Activated CD8-positive, alpha-beta memory T cell treated with anti-CD3 and anti-CD28 coated beads, Interleukin-2, amount 50 U/mL, for 4 hours (primary cell): ENCODE results near the gene LRP1B.

Source experiments
- DNase-seq: peaks from one replicate; pipeline ENCODE4 v3.0.0-alpha.2; 2020

Gene LRP1B

GRCh38 chr2:140273408-140273807 lies 1857.4 kb downstream of the LRP1B start:
- no peak for DNase-seq

DNA sequence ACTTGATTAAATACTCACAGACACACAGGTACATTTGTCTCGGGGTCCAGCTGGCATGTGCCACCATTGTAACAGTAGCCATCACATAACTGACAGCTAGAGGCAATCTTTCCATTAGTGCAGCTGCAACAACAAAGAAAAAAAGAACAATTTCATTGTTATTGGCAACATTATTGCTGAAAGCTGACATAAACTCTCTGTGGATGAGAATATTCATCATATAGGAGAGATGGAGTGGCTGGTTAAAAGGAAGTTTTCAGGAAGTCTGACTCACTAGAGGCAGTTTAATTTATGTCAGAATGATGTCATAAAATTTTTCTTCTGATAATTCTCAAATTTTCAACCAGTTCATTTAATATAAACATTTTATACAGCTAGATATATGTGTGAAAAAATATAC lies 1860.6 kb downstream of the LRP1B start:
- DNase-seq: no peak

- DNase-seq: no peak
These were observed 1861.8 kb downstream of the LRP1B start for GRCh38 chr2:140269000-140269399.

- DNase-seq: no peak
These were observed 1867.9 kb downstream of the LRP1B start for GRCh38 chr2:140262908-140263307.

DNA sequence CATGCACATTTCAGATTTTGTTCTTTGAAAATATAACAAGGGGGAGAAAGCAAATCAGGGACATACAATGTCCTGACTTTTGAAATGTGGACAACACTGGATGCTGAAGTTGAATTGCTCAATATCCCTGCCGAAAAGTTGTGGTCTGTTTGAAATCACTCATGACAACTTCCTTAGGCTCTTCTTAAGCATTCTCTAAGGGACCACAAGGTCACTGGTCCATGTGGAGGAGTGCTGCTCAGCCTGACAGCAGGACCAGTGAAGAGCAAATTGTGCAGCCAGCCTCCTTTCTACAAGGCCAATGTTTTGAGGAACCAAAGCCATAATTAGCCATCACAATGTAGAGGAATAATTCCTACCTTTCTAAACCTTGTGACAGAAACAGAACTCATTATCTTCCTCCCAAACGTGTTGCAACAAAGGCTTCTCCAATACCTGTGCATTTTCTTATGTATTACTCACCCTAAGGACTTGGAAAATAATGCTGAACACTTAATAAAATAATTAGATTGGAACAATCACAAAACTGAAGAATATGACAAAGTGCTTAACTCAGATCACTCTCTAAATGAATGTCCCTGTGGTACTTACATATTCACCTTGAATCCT lies 1873.0 kb downstream of the LRP1B start:
- DNase-seq: no peak

GRCh38 chr2:140256080-140256479 lies 1874.7 kb downstream of the LRP1B start:
- DNase-seq: no peak

GRCh38 chr2:140249821-140250220 lies 1881.0 kb downstream of the LRP1B start:
- no peak for DNase-seq

GRCh38 chr2:140248623-140249022 lies 1882.2 kb downstream of the LRP1B start:
- no peak for DNase-seq

GRCh38 chr2:140247451-140248195 lies 1883.2 kb downstream of the LRP1B start:
- DNase-seq: no peak

GRCh38 chr2:140246957-140247356 lies 1883.9 kb downstream of the LRP1B start:
- no peak for DNase-seq

DNA sequence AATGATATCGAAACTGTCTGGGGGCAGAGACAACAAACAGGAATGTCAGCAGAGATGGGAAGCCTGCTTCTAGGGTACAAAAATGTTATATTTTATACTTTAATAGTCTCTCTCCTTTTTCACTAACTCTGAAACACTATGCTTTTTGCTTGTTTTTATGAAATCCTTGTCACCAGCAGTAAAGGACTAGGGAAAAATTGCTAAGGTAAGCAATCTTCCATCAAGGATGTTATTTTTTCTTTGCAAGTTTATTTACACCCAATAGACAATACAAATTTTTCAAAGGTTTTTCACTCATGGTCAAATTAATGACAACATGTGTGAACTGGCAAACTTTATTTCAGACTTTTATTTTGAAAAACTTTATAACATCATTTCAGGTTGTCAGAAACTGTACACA lies 1884.8 kb downstream of the LRP1B start:
- no peak for DNase-seq

- DNase-seq: no peak
These were observed 1887.9 kb downstream of the LRP1B start for GRCh38 chr2:140242889-140243288.

DNA sequence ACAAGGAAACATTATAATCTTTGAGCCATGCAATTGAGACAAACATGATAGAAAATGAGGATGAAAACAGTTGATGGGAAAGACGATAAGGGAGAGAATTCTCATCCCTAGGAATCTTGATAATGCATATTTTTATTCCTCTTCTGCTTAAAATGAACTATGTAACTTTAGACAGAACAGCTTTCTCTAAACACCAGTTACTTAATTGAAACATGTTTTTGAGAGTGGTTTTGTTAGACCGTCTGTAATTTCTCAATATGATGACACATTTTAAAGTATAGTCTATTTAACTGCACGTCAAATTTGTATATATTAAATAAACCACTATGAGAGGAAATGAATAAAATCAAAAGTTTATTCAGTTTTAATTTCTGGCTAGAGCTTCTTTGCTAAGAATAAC lies 1896.7 kb downstream of the LRP1B start:
- DNase-seq: no peak

DNA sequence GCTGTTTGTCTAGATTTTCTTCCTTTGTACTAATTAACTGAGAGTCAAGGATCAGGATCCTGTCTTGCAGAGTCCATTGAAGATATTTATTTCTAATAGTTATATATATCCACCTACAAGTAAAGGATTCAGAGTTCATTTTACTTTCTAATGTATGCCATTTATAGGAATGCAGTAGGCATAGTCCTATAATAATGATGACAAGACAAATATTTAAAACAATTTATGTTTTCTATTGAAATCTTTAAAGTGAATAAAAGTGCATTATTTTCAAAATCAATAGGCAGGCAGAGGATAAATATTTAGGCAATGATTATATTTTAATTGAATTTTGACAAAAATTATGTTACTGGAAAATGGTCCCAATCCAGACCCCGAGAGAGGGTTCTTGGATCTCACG lies 1919.9 kb downstream of the LRP1B start:
- DNase-seq: no peak

DNA sequence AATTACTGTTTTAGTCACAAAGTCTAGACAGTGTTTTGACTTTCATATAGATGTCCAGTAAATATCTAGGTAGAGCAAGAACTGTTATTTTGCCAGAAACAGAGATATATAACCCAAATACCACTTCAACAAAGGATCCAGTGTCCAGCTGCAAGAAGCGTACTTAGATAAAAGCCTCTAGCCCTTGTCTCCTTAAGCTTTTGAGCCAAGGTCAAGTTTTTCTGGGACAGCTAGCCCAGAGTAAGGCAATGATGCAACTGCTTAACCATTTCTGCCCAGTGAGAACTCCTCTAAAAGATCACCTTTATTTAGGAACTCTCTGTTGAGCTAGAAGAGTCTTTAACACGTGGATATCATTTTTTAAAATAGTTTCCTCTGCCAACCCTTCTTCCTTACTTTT lies 1925.7 kb downstream of the LRP1B start:
- DNase-seq: no peak

DNA sequence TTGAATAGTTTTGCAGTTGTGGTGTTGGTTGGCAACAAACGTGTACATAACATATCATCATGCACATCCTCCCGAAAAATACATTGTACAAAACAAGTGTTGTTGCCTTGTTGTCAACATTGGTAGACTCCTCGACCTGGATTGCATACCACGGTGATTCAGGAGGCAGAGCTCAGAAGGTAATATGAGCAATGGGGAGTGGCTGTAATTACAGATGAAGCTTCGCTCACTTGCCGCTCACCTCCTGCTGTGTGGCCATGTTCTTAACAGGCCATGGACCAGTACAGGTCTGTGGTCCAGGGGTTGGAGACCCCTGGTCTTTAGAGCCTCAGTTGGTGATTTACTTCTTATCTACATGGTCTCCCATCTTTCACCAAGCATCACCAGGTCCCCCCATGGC lies 1927.5 kb downstream of the LRP1B start:
- no peak for DNase-seq

- no peak for DNase-seq
These were observed 1929.2 kb downstream of the LRP1B start for GRCh38 chr2:140201572-140201971.

- DNase-seq: no peak
These were observed 1930.1 kb downstream of the LRP1B start for GRCh38 chr2:140200764-140201163.

DNA sequence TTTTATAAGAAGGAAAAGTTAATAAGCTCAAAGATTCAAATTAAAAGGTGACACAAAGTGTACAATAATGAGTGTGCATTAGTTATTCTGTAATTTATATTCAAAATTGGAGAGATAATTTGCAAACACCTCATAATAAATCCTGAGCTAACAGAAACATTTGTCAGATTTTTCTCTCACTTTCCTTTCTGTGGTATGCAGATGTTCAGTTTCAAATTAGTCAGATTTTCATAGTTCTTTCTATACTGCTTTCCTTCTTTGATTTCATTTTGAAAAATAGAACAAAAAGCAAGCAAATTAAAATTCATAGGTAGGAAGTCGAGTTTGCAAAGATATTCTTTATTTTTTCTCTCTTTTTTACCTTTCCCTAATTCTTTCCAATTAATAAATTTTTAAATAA lies 1930.5 kb downstream of the LRP1B start:
- DNase-seq: no peak

DNA sequence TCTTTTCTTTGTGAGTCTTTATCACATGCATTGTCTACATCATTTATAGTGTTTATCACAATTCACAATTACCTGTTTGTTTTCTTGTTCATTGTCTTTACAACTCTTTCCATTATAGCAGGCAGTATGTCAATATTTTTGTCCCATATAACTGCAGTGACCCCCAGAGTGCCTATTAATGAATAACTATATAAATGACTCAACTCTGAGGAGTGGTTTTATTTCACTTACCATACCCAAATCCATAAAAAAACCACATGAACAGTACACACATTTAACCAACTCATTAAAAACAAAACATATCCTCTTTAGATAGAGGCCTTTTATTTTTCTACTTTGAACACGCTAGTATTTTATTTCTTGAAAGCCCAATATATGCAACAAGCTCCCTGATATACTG lies 1931.5 kb downstream of the LRP1B start:
- no peak for DNase-seq

DNA sequence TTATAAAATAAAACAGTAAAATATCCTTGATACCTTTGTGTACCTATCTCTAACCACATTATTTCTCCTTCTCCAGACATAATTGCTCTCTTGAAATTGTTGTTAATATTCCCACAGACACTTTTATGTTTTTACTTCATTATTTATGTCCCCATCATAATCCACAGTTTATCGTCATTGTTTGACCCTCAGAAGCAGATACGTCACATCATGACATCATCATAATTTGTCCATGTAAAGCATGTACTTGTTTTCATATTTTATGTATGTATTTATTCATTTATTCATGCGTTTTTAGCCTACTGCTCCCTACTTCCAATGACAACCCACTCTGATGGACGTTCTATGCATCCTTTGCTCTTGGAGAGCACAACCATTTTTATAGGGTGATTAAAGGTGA lies 1943.7 kb downstream of the LRP1B start:
- DNase-seq: no peak

DNA sequence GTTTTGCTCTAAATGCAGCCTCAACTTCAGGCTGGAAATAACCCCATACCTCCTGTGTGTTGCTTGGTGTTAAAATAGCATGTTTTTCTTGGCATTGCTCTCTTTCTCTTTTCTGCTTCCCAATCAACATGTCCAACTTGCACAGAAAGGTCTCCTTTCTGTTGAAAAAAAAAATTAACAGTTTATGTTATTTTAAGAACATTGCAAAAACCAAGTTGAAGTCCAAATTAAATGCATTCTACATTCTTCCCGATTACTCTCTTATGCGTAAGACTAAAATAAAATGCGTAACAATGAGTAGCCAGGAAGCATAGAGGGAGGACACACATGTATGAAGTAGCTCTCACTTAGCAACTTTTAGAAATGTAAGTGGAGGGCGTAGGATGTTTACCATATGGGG lies 1944.5 kb downstream of the LRP1B start:
- no peak for DNase-seq

GRCh38 chr2:140185076-140185475 lies 1945.7 kb downstream of the LRP1B start:
- no peak for DNase-seq

DNA sequence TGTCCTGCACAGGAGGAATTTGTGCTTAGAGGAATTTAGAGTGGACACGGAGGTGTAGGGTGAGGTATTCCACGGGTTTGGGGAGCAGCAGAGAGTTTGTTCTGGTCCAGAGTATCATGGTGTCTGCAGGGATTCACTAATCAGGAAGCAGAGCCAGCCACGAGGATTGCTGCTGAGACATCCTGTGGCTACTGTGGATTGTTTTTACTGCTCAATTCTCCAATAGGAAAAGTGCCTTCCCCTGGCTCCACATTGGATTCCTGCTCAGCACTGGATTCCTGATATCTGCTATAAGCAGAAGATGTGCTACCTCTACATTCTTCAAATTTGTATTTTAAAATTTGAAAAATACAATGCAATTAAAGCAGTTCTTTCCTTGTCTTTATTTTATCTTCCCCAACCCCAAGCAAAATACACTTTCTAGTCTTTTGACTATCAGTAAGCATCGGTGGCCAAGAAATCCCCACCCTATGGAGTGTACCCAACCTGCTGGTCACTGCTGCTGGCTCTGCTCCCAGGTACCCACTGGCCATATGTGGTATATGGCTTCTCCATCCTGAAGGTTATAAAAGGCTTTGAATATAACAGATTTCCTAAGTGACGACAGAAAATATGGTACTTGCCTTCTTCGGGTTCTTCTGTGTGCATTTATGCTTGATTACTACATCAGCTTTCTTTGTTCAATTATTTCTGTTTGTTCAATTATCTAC lies 1947.6 kb downstream of the LRP1B start:
- DNase-seq: no peak
